ENCODE results near the gene MAST4. TPM values are rescaled to one million over a fixed set of nuclear protein-coding genes. Genes with fewer than 3 reads are reported as not detected.

MAST4 gene
- total RNA-seq, 2 experiments from 2014 or later = 1.3 to 21.9 TPM

DNA sequence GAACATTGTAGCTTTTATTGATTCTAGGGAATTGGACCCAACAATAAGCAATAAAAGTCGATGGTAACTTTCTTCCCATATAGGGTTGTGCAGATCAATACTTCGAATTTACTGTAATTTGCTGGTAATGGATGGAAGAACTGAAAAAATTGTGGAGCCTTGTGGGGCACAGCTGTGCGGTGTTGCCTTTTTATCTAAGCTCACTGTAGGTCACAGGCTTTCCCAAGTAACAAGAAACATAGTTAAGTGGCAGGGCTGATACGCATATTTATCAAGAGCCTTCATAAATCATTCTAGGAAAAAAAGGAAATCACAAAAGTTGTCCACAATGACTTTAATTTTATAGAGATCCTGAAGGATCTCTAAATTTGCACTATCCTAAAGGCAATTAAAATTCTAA, 292.9 kb downstream of the MAST4 start:
- no peak overlapping the region for H2AFZ ChIP-seq (ENCODE audit: low read length)
- CTCF ChIA-PET (ENCODE audit: unreplicated experiment) = no interaction called here

DNA sequence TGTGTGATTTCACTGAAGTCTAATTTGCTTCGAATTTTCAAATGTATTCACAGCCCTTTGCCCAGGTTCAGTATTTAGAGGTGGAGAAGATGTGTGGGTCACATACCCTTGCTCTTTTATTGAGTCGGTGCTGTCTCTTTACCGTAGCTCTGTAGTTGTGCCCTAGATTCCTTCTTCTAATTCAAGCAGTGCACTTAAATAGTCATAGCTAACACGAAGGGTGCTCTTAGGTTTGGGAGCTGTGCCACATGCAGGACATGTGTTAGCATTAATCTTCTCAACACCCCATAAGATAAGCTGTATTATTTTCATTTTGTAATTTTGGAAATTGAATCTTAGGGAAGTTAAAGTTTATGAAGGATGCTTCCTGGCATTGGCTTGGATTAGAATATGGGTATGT, 293.3 kb downstream of the MAST4 start:
- H3K4me1 ChIP-seq (ENCODE audit: insufficient read depth, low read length, poor library complexity, severe bottlenecking) = no peaks in the 10 kb centered on the region
- H4K20me1 ChIP-seq (ENCODE audit: insufficient read depth, low read length) = no peaks in the 10 kb centered on the region
- no peak overlapping the region for H3K27ac ChIP-seq (ENCODE audit: low read depth, low read length, poor library complexity, severe bottlenecking)
- no peaks in the 10 kb centered on the region for H3K79me2 ChIP-seq (ENCODE audit: insufficient read depth, low read depth, low read length)
- no peak overlapping the region for H3K4me2 ChIP-seq (ENCODE audit: low read length)
- no peak for DNase-seq (ENCODE audit: low spot score)
- intact Hi-C loops (cut with micrococcal nuclease; ENCODE audit: unreplicated experiment) = no loop called here
- no peaks in the 10 kb centered on the region for H3K36me3 ChIP-seq (ENCODE audit: insufficient read depth, low read length)
- no TSS peak for BruUV-seq (replicated peaks)
- POLR2A ChIA-PET = interaction anchor here (0.5 to 2.2 kb wide), 14 partner anchors 9 to 1100 kb away, joined by 3 to 18 read pairs (median 4); no protein-coding TSS in a partner anchor
- CTCF ChIA-PET (ENCODE audit: unreplicated experiment) = no interaction called here
- H2AFZ ChIP-seq (ENCODE audit: low read length) = no peak overlapping the region
- H3K9me2 ChIP-seq (ENCODE audit: insufficient read depth, low read length) = no peaks in the 10 kb centered on the region
- no peaks in the 10 kb centered on the region for H3K9me3 ChIP-seq (ENCODE audit: low read length)
- H3K4me3 ChIP-seq (ENCODE audit: low read depth, low read length, poor library complexity, severe bottlenecking) = no peak overlapping the region
- TF ChIP-seq, protein P1, sequence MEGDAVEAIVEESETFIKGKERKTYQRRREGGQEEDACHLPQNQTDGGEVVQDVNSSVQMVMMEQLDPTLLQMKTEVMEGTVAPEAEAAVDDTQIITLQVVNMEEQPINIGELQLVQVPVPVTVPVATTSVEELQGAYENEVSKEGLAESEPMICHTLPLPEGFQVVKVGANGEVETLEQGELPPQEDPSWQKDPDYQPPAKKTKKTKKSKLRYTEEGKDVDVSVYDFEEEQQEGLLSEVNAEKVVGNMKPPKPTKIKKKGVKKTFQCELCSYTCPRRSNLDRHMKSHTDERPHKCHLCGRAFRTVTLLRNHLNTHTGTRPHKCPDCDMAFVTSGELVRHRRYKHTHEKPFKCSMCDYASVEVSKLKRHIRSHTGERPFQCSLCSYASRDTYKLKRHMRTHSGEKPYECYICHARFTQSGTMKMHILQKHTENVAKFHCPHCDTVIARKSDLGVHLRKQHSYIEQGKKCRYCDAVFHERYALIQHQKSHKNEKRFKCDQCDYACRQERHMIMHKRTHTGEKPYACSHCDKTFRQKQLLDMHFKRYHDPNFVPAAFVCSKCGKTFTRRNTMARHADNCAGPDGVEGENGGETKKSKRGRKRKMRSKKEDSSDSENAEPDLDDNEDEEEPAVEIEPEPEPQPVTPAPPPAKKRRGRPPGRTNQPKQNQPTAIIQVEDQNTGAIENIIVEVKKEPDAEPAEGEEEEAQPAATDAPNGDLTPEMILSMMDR (conservative IDR thresholded peaks at IDR 0.05; ENCODE audit: low read length) = no peak
- no peak for TF ChIP-seq EZH2phosphoT487 (IDR thresholded peaks at IDR 0.05; ENCODE audit: borderline replicate concordance, low read depth, low read length)

More for the DNA sequence above, 292.9 kb downstream of the MAST4 start:
- Histone ChIP-seq H3K27ac (ENCODE audit: low read depth, low read length, poor library complexity, severe bottlenecking) (no peak overlapping the region), H3K9me3 (ENCODE audit: low read length) (no peaks in the 10 kb centered on the region), H3K4me1 (ENCODE audit: insufficient read depth, low read length, poor library complexity, severe bottlenecking) (no peaks in the 10 kb centered on the region), H3K36me3 (ENCODE audit: insufficient read depth, low read length) (no peaks in the 10 kb centered on the region), H4K20me1 (ENCODE audit: insufficient read depth, low read length) (no peaks in the 10 kb centered on the region), H3K79me2 (ENCODE audit: insufficient read depth, low read depth, low read length) (no peaks in the 10 kb centered on the region), H3K4me3 (ENCODE audit: low read depth, low read length, poor library complexity, severe bottlenecking) (no peak overlapping the region), H3K9me2 (ENCODE audit: insufficient read depth, low read length) (no peaks in the 10 kb centered on the region), H3K4me2 (ENCODE audit: low read length) (no peak overlapping the region)
- TF ChIP-seq, protein P1 (conservative IDR thresholded peaks at IDR 0.05; ENCODE audit: low read length) = no peak
- no peak for TF ChIP-seq EZH2phosphoT487 (IDR thresholded peaks at IDR 0.05; ENCODE audit: borderline replicate concordance, low read depth, low read length)
- DNase-seq (ENCODE audit: low spot score) = no peak
- intact Hi-C loops (cut with micrococcal nuclease; ENCODE audit: unreplicated experiment) = no loop called here
- BruUV-seq (replicated peaks) = no TSS peak
- POLR2A ChIA-PET = interaction anchor here (0.5 to 2.2 kb wide), 7 partner anchors 9 to 1100 kb away, joined by 3 to 18 read pairs (median 6); no protein-coding TSS in a partner anchor

DNA sequence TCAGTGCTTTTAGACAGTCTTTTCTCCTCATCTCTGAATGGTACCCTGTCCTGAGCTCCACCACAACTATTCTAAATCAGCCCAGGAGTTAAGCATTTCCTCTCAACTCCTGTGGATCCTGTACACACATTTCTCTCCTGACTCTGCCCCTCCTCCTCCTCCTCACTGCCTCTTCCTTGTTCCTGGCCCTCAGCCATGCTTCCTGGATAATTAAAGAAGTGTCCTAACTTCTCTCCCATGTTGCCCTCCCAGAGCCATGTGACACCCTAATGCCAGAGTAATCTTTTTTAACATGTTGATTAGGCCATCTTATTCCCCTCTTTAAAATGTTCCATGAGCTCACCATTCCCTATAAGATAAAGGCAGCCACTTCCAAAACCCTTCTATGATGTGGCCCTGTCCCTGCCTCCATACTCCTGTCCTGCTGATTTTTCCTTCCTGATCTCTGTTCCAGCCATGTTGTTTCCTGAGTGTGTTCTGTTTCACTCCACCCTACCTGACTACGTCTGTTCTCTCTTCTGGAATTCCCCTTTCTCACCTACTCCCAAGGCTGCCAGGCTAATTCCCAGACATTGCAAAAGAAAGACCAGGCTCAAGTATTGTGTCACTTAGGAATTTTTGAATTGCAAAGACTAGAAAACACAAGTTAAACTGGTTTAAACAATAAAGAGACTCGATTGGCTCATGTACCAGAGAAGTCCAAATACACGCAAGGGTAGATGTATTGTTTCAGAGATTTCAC, 295.2 kb downstream of the MAST4 start:
- ChIA-PET CTCF (ENCODE audit: unreplicated experiment) (no interaction called here), POLR2A (interaction anchor here (0.6 kb wide), 1 partner anchor 22 kb away, joined by 4 read pairs; no protein-coding TSS in a partner anchor)
- H3K9me2 ChIP-seq (ENCODE audit: insufficient read depth, low read length) = no peaks in the 10 kb centered on the region
- no peaks in the 10 kb centered on the region for H3K79me2 ChIP-seq (ENCODE audit: insufficient read depth, low read depth, low read length)
- no peak overlapping the region for H3K4me2 ChIP-seq (ENCODE audit: low read length)
- BruUV-seq (replicated peaks) = no TSS peak
- H3K4me1 ChIP-seq (ENCODE audit: insufficient read depth, low read length, poor library complexity, severe bottlenecking) = no peaks in the 10 kb centered on the region
- intact Hi-C loops (cut with micrococcal nuclease; ENCODE audit: unreplicated experiment) = no loop called here
- H3K4me3 ChIP-seq (ENCODE audit: low read depth, low read length, poor library complexity, severe bottlenecking) = no peak overlapping the region
- H2AFZ ChIP-seq (ENCODE audit: low read length) = no peak overlapping the region
- TF ChIP-seq EZH2phosphoT487 (IDR thresholded peaks at IDR 0.05; ENCODE audit: borderline replicate concordance, low read depth, low read length) = no peak
- TF ChIP-seq, protein P1 (conservative IDR thresholded peaks at IDR 0.05; ENCODE audit: low read length) = no peak
- no peaks in the 10 kb centered on the region for H3K36me3 ChIP-seq (ENCODE audit: insufficient read depth, low read length)
- no peaks in the 10 kb centered on the region for H3K9me3 ChIP-seq (ENCODE audit: low read length)
- H3K27ac ChIP-seq (ENCODE audit: low read depth, low read length, poor library complexity, severe bottlenecking) = no peak overlapping the region
- DNase-seq (ENCODE audit: low spot score) = no peak
- H4K20me1 ChIP-seq (ENCODE audit: insufficient read depth, low read length) = no peaks in the 10 kb centered on the region
